Activated CD4-positive, alpha-beta T cell treated with anti-CD3 and anti-CD28 coated beads, Interleukin-2, amount 50 U/mL, for 16 hours (primary cell): ENCODE data around the gene OR6K3.
"Not testable (repeated sequence)": the region's sequence is repeated elsewhere in the genome, so short reads cannot be mapped to it uniquely, and the experiment has no call there.

Source experiments
- DNase-seq: peaks from one replicate; pipeline ENCODE4 v3.0.0-alpha.2; 2020

OR6K3 gene

GRCh38 chr1:158720620-158721019, at the start of gene OR6K3:
TSS of gene OR6K3 (minus strand) at chr1:158720720. CDS start at chr1:158718115, 2,605 bp downstream.
- DNase-seq: no peak

- DNase-seq: no peak
Observed at GRCh38 chr1:158754420-158754819, 33.9 kb upstream of the OR6K3 start, which contains the start of gene OR6K6. TSS of gene OR6K6 (plus strand) at chr1:158754720. CDS start at chr1:158754888, 168 bp downstream.

DNA sequence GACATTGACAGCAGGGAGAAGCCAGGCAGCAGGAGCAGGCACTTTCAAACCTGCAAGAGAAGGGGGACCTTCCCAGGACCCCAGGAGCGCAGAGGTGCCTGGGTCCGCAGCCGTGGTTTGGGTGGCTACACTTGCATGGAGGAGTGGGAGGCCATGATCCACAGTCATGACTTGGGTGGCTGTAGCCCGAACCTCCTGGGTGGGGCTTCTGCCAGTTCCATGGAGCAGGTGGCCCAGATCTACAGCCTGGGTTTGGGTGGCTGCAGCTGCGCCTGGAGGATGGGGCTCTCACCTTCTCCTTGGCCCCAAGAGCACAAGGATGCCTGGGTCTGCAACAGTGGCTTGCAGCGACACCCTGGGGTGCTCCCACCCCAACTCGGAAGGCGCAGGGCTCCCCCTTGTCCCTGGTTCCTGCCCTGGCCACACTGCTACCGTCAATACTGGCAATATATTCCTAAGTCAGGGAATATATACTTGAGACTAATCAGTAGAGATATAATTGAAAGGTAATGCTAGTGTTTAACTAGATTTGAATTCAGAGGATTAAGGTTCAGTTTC, 31.7 kb upstream of the OR6K3 start:
- no peak for DNase-seq

GRCh38 chr1:158735848-158736247, 15.3 kb upstream of the OR6K3 start:
- no peak for DNase-seq

GRCh38 chr1:158732524-158732923, 12.0 kb upstream of the OR6K3 start:
- DNase-seq: no peak

- DNase-seq: no peak
Observed at GRCh38 chr1:158731707-158732106, 11.2 kb upstream of the OR6K3 start.

DNA sequence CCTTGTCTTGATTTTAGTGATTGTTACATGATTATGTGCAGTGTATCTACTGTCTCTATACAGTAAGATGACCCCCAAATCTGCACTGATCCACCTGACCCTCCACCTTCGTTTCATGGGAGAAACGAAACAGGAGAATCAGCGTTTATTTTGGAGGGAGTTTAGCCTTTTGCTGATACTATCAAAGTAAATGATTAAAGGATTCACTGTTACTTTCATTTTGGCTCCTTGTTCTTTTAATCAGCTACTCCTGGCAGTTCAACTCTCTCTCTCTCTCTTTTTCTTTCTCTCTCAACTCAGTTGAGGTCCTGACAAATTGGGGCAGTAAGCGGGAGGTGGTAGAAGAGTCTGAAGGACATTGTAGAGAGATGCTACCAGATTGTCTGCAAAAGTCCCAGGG, 9.9 kb upstream of the OR6K3 start:
- DNase-seq: no peak

DNA sequence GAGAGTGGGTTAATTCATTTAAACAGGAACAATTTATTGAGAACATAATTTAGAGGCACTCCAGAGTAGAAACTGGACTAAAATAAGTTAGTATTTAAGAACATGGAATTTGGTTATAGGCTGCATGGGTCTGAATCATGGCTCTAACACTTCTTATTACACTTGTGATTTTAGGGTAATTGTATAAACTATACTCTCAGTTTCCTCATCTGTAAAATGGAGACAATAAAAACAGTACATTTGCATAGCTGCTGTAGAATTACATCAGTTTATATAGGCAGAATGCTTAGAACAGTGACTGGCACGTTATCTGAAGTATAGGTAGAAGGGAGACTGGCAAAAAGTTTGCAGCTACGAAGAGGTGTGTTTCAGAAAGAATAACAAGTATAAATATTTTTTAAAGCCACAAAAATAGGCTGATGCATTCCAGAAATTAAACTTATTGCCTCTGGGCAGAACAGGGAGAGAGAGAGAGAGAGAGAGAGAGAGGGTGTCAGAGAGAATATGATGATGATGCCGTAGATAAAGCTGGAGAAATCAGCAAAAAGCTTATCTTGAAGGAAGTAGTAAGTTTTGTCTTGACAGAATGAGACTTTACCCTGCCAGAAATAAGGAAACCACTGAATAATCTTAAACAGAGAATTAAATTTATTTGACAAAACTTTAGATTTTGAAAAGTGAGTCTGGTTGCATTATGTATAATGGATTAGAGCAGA, 8.1 kb upstream of the OR6K3 start:
- no peak for DNase-seq

- no peak for DNase-seq
Observed at GRCh38 chr1:158724442-158724841, 3.9 kb upstream of the OR6K3 start.

DNA sequence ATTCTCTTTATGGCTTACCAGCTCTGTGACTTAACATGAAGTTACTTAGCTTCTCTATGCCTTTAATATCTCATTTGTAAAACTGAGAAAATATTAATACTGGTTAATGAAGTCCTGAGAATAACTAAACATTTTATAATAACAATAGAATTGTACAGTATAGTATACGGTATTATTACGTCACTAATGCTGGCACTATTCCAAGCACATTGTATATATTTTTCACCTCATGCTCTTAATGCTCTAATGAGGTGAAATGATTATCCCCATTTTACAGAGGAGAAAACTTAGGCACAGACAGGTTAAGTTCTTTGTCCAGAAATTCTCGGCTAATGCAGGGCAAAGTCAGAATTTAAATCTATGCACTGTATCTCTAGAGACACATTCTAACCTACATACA, 856 bp downstream of the OR6K3 start:
- DNase-seq: no peak

DNA sequence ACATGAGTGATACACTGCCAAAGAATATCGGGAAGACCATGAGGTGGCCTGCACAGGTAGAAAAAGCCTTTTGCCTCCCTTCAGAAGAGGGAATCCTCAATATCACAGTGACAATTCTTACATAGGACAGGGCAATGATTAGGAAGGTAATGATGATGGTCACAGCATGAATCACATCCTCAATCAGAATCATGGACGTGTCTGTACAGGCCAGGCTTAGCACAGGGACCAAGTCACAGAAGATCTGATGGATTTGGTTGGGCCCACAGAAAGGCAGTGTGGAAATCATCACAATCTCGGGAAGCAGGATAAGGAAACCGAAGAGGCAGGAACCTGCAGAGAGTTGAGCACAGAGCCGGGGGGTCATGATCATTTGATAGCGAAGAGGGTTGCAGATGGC, 3.2 kb downstream of the OR6K3 start:
- DNase-seq: no peak

GRCh38 chr1:158716335-158716734, 4.2 kb downstream of the OR6K3 start:
- peak; percentile 54 for DNase-seq

DNA sequence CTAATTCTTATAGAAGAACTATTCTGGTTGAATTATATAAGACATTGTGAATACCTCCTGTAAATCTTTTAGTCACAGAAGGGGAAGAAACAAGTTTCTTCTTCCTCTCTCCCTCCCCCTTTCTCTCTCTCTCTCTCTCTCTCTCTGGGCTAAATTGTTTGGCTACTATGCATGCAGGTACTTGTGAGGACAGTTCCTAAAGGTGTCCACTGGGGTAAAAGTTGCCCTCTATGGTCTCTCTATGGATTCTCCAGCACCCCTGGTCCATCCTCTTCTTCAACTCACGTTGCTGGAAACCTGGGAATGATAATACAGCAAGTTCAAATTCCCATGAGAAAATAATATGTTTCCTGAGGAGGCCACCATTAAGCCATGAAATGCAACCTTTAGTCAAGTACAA, 5.8 kb downstream of the OR6K3 start:
- no peak for DNase-seq

DNA sequence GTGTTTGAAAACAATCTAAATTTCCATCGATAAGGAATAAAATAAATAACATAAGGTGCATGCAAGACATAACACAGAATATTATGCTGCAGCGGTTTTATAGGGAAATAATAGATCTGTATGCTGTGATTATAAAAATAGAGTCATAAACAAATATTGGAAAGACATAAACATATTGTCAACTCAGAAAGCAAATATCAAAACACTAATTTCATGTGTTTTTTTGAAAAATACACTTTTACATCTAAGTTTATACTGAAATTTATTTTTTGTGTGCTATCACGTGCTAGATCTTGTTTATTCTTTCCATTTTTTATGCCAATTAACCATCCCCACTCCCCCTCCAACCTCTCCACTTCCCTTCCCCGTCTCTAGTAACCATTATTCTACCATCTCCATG, 9.4 kb downstream of the OR6K3 start:
- DNase-seq: no peak

DNA sequence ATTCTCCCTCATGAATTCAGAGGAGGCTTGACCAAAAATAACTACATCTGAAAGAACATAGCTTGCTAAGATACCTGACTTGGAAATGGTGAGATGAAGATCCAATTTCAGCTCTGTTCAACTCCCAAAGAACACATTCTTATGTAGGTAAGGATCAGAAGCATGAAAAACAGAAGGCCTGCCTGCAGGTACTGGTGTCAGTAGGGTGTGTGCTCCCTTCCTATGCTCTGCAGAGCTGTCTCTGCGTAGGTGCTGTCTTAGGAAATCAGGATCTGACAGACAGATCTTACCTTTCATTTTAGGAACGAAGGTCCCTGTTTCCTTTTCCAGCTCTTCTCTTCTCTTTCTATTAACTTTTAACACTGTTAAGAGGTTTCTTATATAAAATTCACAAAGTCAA, 14.4 kb downstream of the OR6K3 start:
- DNase-seq: no peak

DNA sequence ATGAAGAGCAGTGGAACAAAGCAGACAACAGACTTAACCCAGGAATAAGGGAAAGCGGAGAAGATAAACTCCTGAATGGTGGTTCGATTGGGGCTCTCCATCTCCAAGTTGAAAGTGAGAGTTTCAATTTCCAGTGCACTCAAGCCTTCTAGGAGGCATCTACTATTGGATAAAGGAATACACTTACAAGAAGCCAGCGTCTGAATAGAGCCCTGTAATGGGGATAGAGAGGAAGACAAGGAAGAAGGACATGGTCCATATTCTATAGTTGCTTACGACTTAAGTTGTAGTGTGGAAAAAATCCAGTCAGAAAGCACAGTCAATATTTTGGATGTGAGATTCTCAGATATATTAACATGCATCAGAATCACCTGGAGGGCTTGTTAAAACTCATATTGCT, 20.0 kb downstream of the OR6K3 start, which contains the start of gene OR6K2:
TSS of gene OR6K2 (minus strand) at position 101 of the 400 bp plus-strand sequence. CDS start at position 101, 0 bp downstream.
- no peak for DNase-seq

- no peak for DNase-seq
Observed at GRCh38 chr1:158694596-158694995, 25.9 kb downstream of the OR6K3 start.

DNA sequence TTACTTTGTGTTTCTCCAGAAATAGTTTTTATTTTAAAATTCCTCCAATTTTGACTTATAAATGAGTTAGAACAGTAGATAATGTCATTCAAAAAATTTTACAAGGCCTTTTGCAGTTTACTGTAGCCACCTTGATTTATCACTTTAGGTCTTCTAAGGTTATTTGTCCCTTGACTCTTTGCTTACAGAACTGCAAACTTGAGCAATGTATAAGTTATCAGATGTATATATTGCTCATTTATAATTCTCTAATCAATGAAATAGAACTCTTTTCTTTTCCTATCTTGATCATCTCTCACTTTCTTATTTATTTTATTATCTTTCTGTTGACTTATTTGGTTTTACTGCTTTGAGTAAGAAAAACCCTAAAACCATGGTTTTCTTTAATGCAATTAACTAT, 28.2 kb downstream of the OR6K3 start:
- DNase-seq: no peak

- no peak for DNase-seq
Observed at GRCh38 chr1:158691907-158692306, 28.6 kb downstream of the OR6K3 start.

- DNase-seq: not testable (repeated sequence)
Observed at GRCh38 chr1:158691149-158691548, 29.4 kb downstream of the OR6K3 start.

DNA sequence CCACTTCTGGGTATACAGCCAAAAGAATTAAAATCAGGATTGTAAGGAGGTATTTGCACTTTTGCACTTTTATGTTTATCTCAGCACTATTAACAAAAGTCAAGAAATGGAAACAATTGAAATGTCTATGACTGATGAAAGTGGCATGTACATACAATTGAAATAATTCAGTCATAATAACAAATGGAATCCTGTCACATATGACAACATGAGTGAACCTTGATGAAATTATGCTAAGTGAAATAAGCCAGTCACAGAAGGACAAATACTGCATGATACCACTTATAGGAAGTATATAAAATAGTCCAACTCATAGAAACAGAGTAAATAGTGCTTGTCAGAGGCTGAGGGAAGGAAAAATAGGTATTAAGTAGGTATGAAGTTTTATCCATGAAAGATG, 30.6 kb downstream of the OR6K3 start:
- no peak for DNase-seq

GRCh38 chr1:158689110-158689509, 31.4 kb downstream of the OR6K3 start:
- no peak for DNase-seq

GRCh38 chr1:158688343-158688742, 32.2 kb downstream of the OR6K3 start:
- DNase-seq: not testable (repeated sequence)

DNA sequence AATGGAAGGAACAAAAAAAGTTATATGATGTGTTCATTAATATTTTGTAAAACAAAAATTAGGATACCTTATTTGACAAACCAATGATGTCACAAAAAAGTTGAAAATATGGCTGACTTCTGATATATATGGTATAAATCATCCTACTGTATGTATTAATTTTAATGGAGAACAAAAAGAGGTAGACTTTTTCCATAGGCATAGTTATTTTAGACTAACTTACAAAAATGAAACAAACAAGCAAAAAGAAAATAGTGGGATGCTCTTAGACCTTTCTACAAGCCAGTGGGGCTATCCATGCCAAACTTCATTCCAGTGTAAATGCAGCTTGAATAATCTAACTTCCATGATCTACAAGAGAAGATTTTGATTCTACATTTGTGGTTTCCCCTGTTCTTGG, 33.5 kb downstream of the OR6K3 start:
- DNase-seq: no peak
